H1 (cell line): Measurements from ENCODE around the gene ARCN1. TPM values are rescaled to one million over a fixed set of nuclear protein-coding genes. Genes with fewer than 3 reads are reported as not detected.

Experiments used
- CBX8 ChIP-seq: fragments of 300-800, 300-1000 bp; sonication (generic); IDR thresholded peaks from 2 replicates; pipeline ENCODE4 v1.7.1; 2016; ENCODE audit warnings: low read depth, low read length, borderline replicate concordance
- RFX5 ChIP-seq: IDR thresholded peaks from 2 replicates; pipeline ENCODE4 v1.6.1; 2011; ENCODE audit warnings: low read depth, low read length, improper control_type of control experiment, borderline replicate concordance
- SAP30 ChIP-seq: fragments of 300-600 bp; sonication (generic); IDR thresholded peaks from 2 replicates; pipeline ENCODE4 v1.7.1; 2012; ENCODE audit warnings: low read length, moderate library complexity, mild to moderate bottlenecking, inconsistent platforms; ENCODE audit not compliant: insufficient read depth, insufficient replicate concordance
- TBP ChIP-seq: IDR thresholded peaks from 2 replicates; pipeline ENCODE4 v1.6.1; 2011; ENCODE audit warnings: low read depth, low read length, improper control_type of control experiment
- polyA plus RNA-seq, 7 experiments: library from polyadenylated mRNA; depleted of rRNA in 3 of 7; stranded (reverse) in 5 of 7; unstranded in 2 of 7; fragments of >200 nt in 5 of 7; fragments of 200-250 nt in 2 of 7; gene quantifications; 1 replicate in 5 of 7; 2 replicates in 1 of 7; 4 replicates in 1 of 7; pipeline versions ENCODE4 v1.2.1 to v1.2.3, GENCODE V29; 2011 to 2013; ENCODE audit warnings: missing spikeins in 2 of 7, mixed read lengths in 2 of 7
- total RNA-seq: library from RNA; stranded (reverse); fragmentation: NEBNext Ultra II Directional; extraction: Animal tissue kit (Norgen Biotek cat#: 25700); gene quantifications from 2 replicates; pipeline ENCODE4 v1.2.1, GENCODE V29; 2021

Gene ARCN1
- total and polyA plus RNA-seq, 2 of the 8 experiments (the other 6 are each of a cell fraction or from before 2014, with no cell fraction given), result 132 to 146 TPM

- no peak for TF ChIP-seq CBX8
- TF ChIP-seq RFX5, result no peak
- no peak for TF ChIP-seq SAP30
- TF ChIP-seq TBP, result no peak
Observed at GRCh38 chr11:118581057-118581456, 8.8 kb downstream of the ARCN1 start (continued).
